Measurements from ENCODE around the gene TANGO2.

GRCh38 chr22:20036084-20036482 is 15.2 kb downstream of the TANGO2 start:
- TF ChIP-seq MAX (IDR thresholded peaks at IDR 0.05): no peak
- no peak for TF ChIP-seq POLR2A (IDR thresholded peaks at IDR 0.05; ENCODE audit: control extremely low read depth in 1 of 2, low read depth in 2 of 2, low read length in 2 of 2)

Data from H1 (cell line).